ENCODE results near the gene MACROD2. TPM values are rescaled to one million over a fixed set of nuclear protein-coding genes. Genes with fewer than 3 reads are reported as not detected.
"Not testable (repeated sequence)": the region's sequence is repeated elsewhere in the genome, so short reads cannot be mapped to it uniquely, and the experiment has no call there.

Gene MACROD2
- total RNA-seq, 3 donors from 2014 or later: 3.2 to 7.6 (median 6.4) TPM

- no peak for TF ChIP-seq CTCF (IDR thresholded peaks at IDR 0.05)
- H3K9me3 ChIP-seq: no peaks in the 10 kb centered on the region
- DNase-seq: no peak
- H3K36me3 ChIP-seq (ENCODE audit: low read depth): no peaks in the 10 kb centered on the region
- no peak overlapping the region for H3K4me3 ChIP-seq
- ATAC-seq: no peak
- peaks cover 8% of the 10 kb centered on the region for H3K4me1 ChIP-seq (ENCODE audit: low read depth)
- intact Hi-C loops (cut with DNase I, micrococcal nuclease): no loop called here
Measured at GRCh38 chr20:15011631-15012030, 1016.3 kb downstream of the MACROD2 start.

- ATAC-seq (no peak), DNase-seq (no peak)
- intact Hi-C loops (cut with DNase I, micrococcal nuclease): no loop called here
- H3K9me3 ChIP-seq: no peaks in the 10 kb centered on the region
- no peaks in the 10 kb centered on the region for H3K36me3 ChIP-seq (ENCODE audit: low read depth)
- no peak overlapping the region for H3K4me3 ChIP-seq
- TF ChIP-seq CTCF (IDR thresholded peaks at IDR 0.05): no peak
- peaks cover 8% of the 10 kb centered on the region for H3K4me1 ChIP-seq (ENCODE audit: low read depth)
Measured at GRCh38 chr20:15012566-15012965, 1017.2 kb downstream of the MACROD2 start.

- H3K4me3 ChIP-seq; DNase-seq; ATAC-seq; H3K9me3 ChIP-seq; H3K4me1 ChIP-seq (ENCODE audit: low read depth); intact Hi-C loops (cut with DNase I, micrococcal nuclease); H3K36me3 ChIP-seq (ENCODE audit: low read depth): not testable (repeated sequence)
Measured at GRCh38 chr20:15016875-15017274, 1021.6 kb downstream of the MACROD2 start.

- Histone ChIP-seq H3K4me1 (ENCODE audit: low read depth) (no peaks in the 10 kb centered on the region), H3K36me3 (ENCODE audit: low read depth) (no peaks in the 10 kb centered on the region), H3K9me3 (no peaks in the 10 kb centered on the region), H3K4me3 (no peak overlapping the region)
- intact Hi-C loops (cut with DNase I, micrococcal nuclease): no loop called here
- no peak for TF ChIP-seq CTCF (IDR thresholded peaks at IDR 0.05)
- no peak for DNase-seq
- ATAC-seq: no peak
Measured at GRCh38 chr20:15018966-15019365, 1023.6 kb downstream of the MACROD2 start.

- Histone ChIP-seq H3K4me1 (ENCODE audit: low read depth) (no peaks in the 10 kb centered on the region), H3K36me3 (ENCODE audit: low read depth) (no peaks in the 10 kb centered on the region), H3K4me3 (no peak overlapping the region), H3K9me3 (no peaks in the 10 kb centered on the region)
- no peak for ATAC-seq
- TF ChIP-seq CTCF (IDR thresholded peaks at IDR 0.05): no peak
- DNase-seq: no peak
- intact Hi-C loops (cut with DNase I, micrococcal nuclease): no loop called here
Measured at GRCh38 chr20:15020845-15021244, 1025.5 kb downstream of the MACROD2 start.

- no peak overlapping the region for H3K4me3 ChIP-seq
- H3K36me3 ChIP-seq (ENCODE audit: low read depth): no peaks in the 10 kb centered on the region
- no peaks in the 10 kb centered on the region for H3K4me1 ChIP-seq (ENCODE audit: low read depth)
- no peak for TF ChIP-seq CTCF (IDR thresholded peaks at IDR 0.05)
- no peak for DNase-seq
- H3K9me3 ChIP-seq: no peaks in the 10 kb centered on the region
- no peak for ATAC-seq
- intact Hi-C loops (cut with DNase I, micrococcal nuclease): no loop called here
Measured at GRCh38 chr20:15022921-15023320, 1027.6 kb downstream of the MACROD2 start.
